K562 (cell line): ENCODE measurements around the gene NALCN. TPM values are rescaled to one million over a fixed set of nuclear protein-coding genes. Genes with fewer than 3 reads are reported as not detected.

Experiments
- ATAC-seq: fragments of 200-7000 bp; cut with Tn5 transposase; 3 replicates; pipeline ENCODE4 v1.9.1; 2020; ENCODE audit warnings: moderate library complexity
- BruUV-seq: library from RNA; stranded (reverse); fragments of 400-500 nt; replicated peaks from 2 replicates; lab custom pipeline; 2021; lab: Mats Ljungman, UMichigan
- CTCF ChIA-PET: fragments of 300-600 bp; formaldehyde crosslinking; extraction: SDS; loops from one replicate; lab custom pipeline; 2021; ENCODE audit warnings: low intra/inter-chr PET ratio; lab: Yijun Ruan, JAX
- POLR2A ChIA-PET: fragments of 300-600, 350-650 bp; sonication (Branson Sonifier 250); formaldehyde crosslinking; extraction: SDS; loops from one replicate; lab custom pipeline; 2021; ENCODE audit warnings: antibody characterized with exemption, inconsistent platforms; lab: Yijun Ruan, JAX
- DNase-seq, 4 experiments: peaks; one replicate each; pipeline versions ENCODE4 v3.0.0 to v3.0.0-alpha.2; 2011 to 2018; ENCODE audit warnings: low spot score in 3 of 4, mixed read lengths in 3 of 4; ENCODE audit errors: extremely low read depth in 1 of 4
- FAIRE-seq: peaks from 2 replicates; lab custom pipeline; 2011; peaks lifted over from hg19 to GRCh38; lab: Jason Lieb, UNC
- H2AFZ ChIP-seq: 2 replicates; pipeline ENCODE4 v1.6.0; 2011; ENCODE audit warnings: low read depth, low read length, control low read depth, inconsistent platforms
- H3K27ac ChIP-seq: fragments of 200-600 bp; 3 replicates; pipeline ENCODE4 v1.8.0; 2011; ENCODE audit warnings: low read depth, mild to moderate bottlenecking, control low read depth, inconsistent platforms, low read length, moderate library complexity, mixed read lengths; ENCODE audit errors: extremely low read depth
- H3K27me3 ChIP-seq, 2 experiments: fragments of 300-600 bp in 1 of 2; 2 replicates in 1 of 2; 3 replicates in 1 of 2; pipeline versions ENCODE4 v1.6.0 to v1.8.0; 2011; ENCODE audit warnings: inconsistent platforms in 2 of 2, low read length in 2 of 2, mild to moderate bottlenecking in 1 of 2, mixed read lengths in 1 of 2, moderate library complexity in 1 of 2; ENCODE audit not compliant: control insufficient read depth in 2 of 2, insufficient read depth in 2 of 2
- H3K36me3 ChIP-seq: fragments of 300-600 bp; 3 replicates; pipeline ENCODE4 v1.8.0; 2011; ENCODE audit warnings: mild to moderate bottlenecking, low read length, inconsistent platforms; ENCODE audit not compliant: control insufficient read depth, insufficient read depth
- H3K4me1 ChIP-seq, 2 experiments: fragments of 200-600 bp in 1 of 2; replicated peaks in 1 of 2; 2 replicates in 1 of 2; 3 replicates in 1 of 2; pipeline versions ENCODE4 v1.5.1 to v1.8.0; 2011; ENCODE audit warnings: inconsistent platforms in 2 of 2, low read length in 2 of 2, mild to moderate bottlenecking in 1 of 2, mixed read lengths in 1 of 2, moderate library complexity in 1 of 2; ENCODE audit not compliant: control insufficient read depth in 2 of 2, insufficient read depth in 2 of 2
- H3K4me2 ChIP-seq: 2 replicates; pipeline ENCODE4 v1.6.1; 2011; ENCODE audit warnings: low read length, control low read depth, inconsistent platforms, mixed read lengths; ENCODE audit not compliant: insufficient read depth
- H3K4me3 ChIP-seq: fragments of 200-600 bp; sonication (generic), shearing (Covaris generic); 2 replicates; pipeline ENCODE4 v1.5.1; 2016; ENCODE audit warnings: control low read depth, inconsistent platforms
- H3K79me2 ChIP-seq: fragments of 200-600 bp; 3 replicates; pipeline ENCODE4 v1.8.0; 2011; ENCODE audit warnings: low read length, inconsistent platforms; ENCODE audit not compliant: control insufficient read depth, insufficient read depth
- H3K9ac ChIP-seq, 2 experiments: 2 replicates each; pipeline versions ENCODE4 v1.6.0 to v1.6.1; 2011; ENCODE audit warnings: low read depth in 2 of 2, low read length in 2 of 2, control low read depth in 1 of 2, inconsistent platforms in 1 of 2, mild to moderate bottlenecking in 1 of 2, mixed read lengths in 1 of 2; ENCODE audit not compliant: insufficient read depth in 1 of 2
- H3K9me1 ChIP-seq: one replicate; pipeline ENCODE4 v1.6.0; 2011; ENCODE audit warnings: inconsistent platforms, mild to moderate bottlenecking, low read length, moderate library complexity; ENCODE audit not compliant: control insufficient read depth, insufficient read depth
- H3K9me3 ChIP-seq: replicated peaks from 2 replicates; pipeline ENCODE4 v1.5.1; 2011; ENCODE audit warnings: low read depth, low read length, inconsistent platforms; ENCODE audit not compliant: control insufficient read depth, insufficient read depth
- H4K20me1 ChIP-seq: replicated peaks from 2 replicates; pipeline ENCODE4 v1.6.1; 2011; ENCODE audit warnings: low read length, inconsistent platforms, mixed read lengths; ENCODE audit not compliant: control insufficient read depth, insufficient read depth
- CBX3 ChIP-seq, 2 experiments: IDR thresholded peaks; 1 replicate in 1 of 2; 2 replicates in 1 of 2; pipeline ENCODE4 v1.6.1; 2012; ENCODE audit warnings: inconsistent platforms in 2 of 2, low read length in 2 of 2, borderline replicate concordance in 1 of 2, control low read depth in 1 of 2
- CC2D1A ChIP-seq: fragments of 450-650 bp; IDR thresholded peaks from 2 replicates; pipeline ENCODE4 v1.6.1; 2017; ENCODE audit warnings: mild to moderate bottlenecking
- FOXP1 ChIP-seq: sonication (generic); formaldehyde crosslinking; IDR thresholded peaks from 2 replicates; pipeline ENCODE4 v1.8.0; 2022; ENCODE audit warnings: mild to moderate bottlenecking, missing genetic modification reagents
- ILF3 ChIP-seq: fragments of 450-650 bp; IDR thresholded peaks from 2 replicates; pipeline ENCODE4 v1.6.1; 2018; ENCODE audit warnings: antibody characterized with exemption, mild to moderate bottlenecking, moderate library complexity, borderline replicate concordance
- ZNF561 ChIP-seq: fragments of 450-650 bp; formaldehyde crosslinking; conservative IDR thresholded peaks from 2 replicates; pipeline ENCODE4 v1.4.0; 2020; ENCODE audit warnings: mild to moderate bottlenecking, moderate library complexity
- ZNF830 ChIP-seq: fragments of 250-450 bp; sonication (Bioruptor Pico); IDR thresholded peaks from 2 replicates; pipeline ENCODE4 v1.5.0; 2021; ENCODE audit warnings: mild to moderate bottlenecking
- WGBS: fragments of 100-300 bp; shearing (Covaris generic); methylation state at CpG from one replicate; pipeline ENCODE4 v1.1.6; 2016; ENCODE audit warnings: low coverage, mixed read lengths; ENCODE audit not compliant: insufficient coverage; ENCODE audit errors: missing lambda C conversion rate; 5-methylcytosine and 5-hydroxymethylcytosine counted together
- in situ Hi-C: fragments of 300-500 bp; cut with MboI; formaldehyde crosslinking; loops from 4 replicates; pipeline ENCODE4 v1.15.0; 2018; ENCODE audit warnings: inconsistent platforms, mixed read lengths
- intact Hi-C: fragments of 100-400 bp; cut with micrococcal nuclease; formaldehyde crosslinking; loops from 2 replicates; pipeline ENCODE4 v1.14.2; 2022
- polyA plus RNA-seq, 8 experiments: library from polyadenylated mRNA; depleted of rRNA in 4 of 8; stranded (reverse) in 5 of 8; unstranded in 3 of 8; fragments of >200 nt; fragmentation: Nextera tagmentation in 2 of 8; fragmentation: Illumina TruSeq in 1 of 8; extraction: Ambion mirVana in 2 of 8; extraction: Trizol in 1 of 8; gene quantifications; 2 replicates each; pipeline versions ENCODE4 v1.2.1 to v1.2.3, GENCODE V29; 2011 to 2014; ENCODE audit warnings: inconsistent platforms in 1 of 8, missing spikeins in 1 of 8
- total RNA-seq, 7 experiments: library from RNA; depleted of rRNA in 6 of 7; stranded (reverse); fragments of >200 nt in 6 of 7; fragmentation: Illumina TruSeq in 2 of 7; extraction: Trizol in 2 of 7; gene quantifications; 2 replicates each; pipeline versions ENCODE4 v1.2.1 to v1.2.3, GENCODE V29; 2011 to 2021; ENCODE audit warnings: low replicate concordance in 1 of 7
- TF ChIP-seq, protein P1 (sequence below): fragments of 450-650 bp; IDR thresholded peaks from 2 replicates; pipeline ENCODE4 v1.6.1; 2016; ENCODE audit warnings: missing biosample characterization, missing genetic modification characterization

The NALCN gene
- total and polyA plus RNA-seq, 9 of the 15 experiments (the other 6 are each of a cell fraction or from before 2014, with no cell fraction given): not detected

DNA sequence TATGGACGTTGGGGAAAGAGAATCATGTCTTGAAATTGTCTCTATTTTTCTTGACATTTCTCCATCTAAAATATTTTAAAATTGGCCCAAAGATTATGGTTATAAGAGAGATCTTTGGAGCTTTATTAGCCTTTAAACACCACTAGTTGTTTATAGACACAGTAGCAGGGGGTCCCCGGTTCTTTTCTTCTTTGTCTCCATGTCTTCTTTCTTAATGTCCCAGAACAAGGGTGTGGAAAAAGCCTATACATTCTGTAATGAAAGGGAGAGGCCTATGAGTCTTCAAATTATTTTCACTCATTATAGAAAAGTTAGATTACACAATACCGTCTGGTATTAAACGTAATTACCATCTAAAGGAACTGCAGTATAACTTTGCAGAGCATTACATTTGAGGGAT lies 300.0 kb downstream of the NALCN start:
- POLR2A ChIA-PET: no interaction called here
- TF ChIP-seq, protein P1, sequence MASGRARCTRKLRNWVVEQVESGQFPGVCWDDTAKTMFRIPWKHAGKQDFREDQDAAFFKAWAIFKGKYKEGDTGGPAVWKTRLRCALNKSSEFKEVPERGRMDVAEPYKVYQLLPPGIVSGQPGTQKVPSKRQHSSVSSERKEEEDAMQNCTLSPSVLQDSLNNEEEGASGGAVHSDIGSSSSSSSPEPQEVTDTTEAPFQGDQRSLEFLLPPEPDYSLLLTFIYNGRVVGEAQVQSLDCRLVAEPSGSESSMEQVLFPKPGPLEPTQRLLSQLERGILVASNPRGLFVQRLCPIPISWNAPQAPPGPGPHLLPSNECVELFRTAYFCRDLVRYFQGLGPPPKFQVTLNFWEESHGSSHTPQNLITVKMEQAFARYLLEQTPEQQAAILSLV: no peak
- TF ChIP-seq CBX3 (IDR thresholded peaks at IDR 0.05; ENCODE audit: borderline replicate concordance in 1 of 2, low read length in 2 of 2): no peak
- no peak for TF ChIP-seq FOXP1 (CRISPR knock-in tag)
- no peak for TF ChIP-seq ZNF561 (CRISPR knock-in tag)
- TF ChIP-seq ZNF830: no peak
- TF ChIP-seq ILF3: no peak
- no peak for TF ChIP-seq CC2D1A
- no peaks in the 10 kb centered on the region for H3K4me1 ChIP-seq
- in situ Hi-C loops: loop anchor here (25.0 kb wide), 1 partner anchor 554 kb away; no protein-coding TSS in a partner anchor
- ATAC-seq (no peak), DNase-seq (no peak), FAIRE-seq (no peak)
- intact Hi-C loops: no loop called here
- WGBS: 0% methylated on average over 4 of the region's 4 CpGs
- H3K27me3 ChIP-seq: no peaks in the 10 kb centered on the region
- no TSS peak for BruUV-seq
- no peaks in the 10 kb centered on the region for H3K36me3 ChIP-seq
- H3K9me1 ChIP-seq: no peaks in the 10 kb centered on the region
- no peak overlapping the region for H2AFZ ChIP-seq
- H3K4me2 ChIP-seq: no peak overlapping the region
- H3K9me3 ChIP-seq: no peaks in the 10 kb centered on the region
- no peaks in the 10 kb centered on the region for H4K20me1 ChIP-seq
- no peak overlapping the region for H3K4me3 ChIP-seq
- CTCF ChIA-PET: no interaction called here
- H3K27ac ChIP-seq: no peak overlapping the region
- no peak overlapping the region for H3K9ac ChIP-seq
- H3K79me2 ChIP-seq: no peaks in the 10 kb centered on the region
